Measurements from ENCODE around the gene TBC1D22A. TPM values are rescaled to one million over a fixed set of nuclear protein-coding genes. Genes with fewer than 3 reads are reported as not detected.

The TBC1D22A gene
- total and polyA plus RNA-seq, 2 experiments from 2014 or later: 9.6 to 13.3 TPM

GRCh38 chr22:47142427-47143046, 380.1 kb downstream of the TBC1D22A start:
- Mint-ChIP-seq H3K4me3 (no peak overlapping the region), H3K9me3 (no peaks in the 10 kb centered on the region), H3K27ac (no peak overlapping the region), H3K27me3 (ENCODE audit: insufficient read depth, low read depth, poor library complexity) (peaks cover 7% of the 10 kb centered on the region), H3K36me3 (ENCODE audit: low read depth) (no peaks in the 10 kb centered on the region), H3K4me1 (no peaks in the 10 kb centered on the region)
- H3K4me1 ChIP-seq (ENCODE audit: insufficient read depth): no peaks in the 10 kb centered on the region
- no peaks in the 10 kb centered on the region for H3F3A ChIP-seq (replicated peaks; ENCODE audit: low read depth)
- no peak overlapping the region for H2AFZ ChIP-seq
- no peaks in the 10 kb centered on the region for H3K9me2 ChIP-seq (ENCODE audit: insufficient read depth)
- ATAC-seq (no peak), DNase-seq (ENCODE audit: low spot score) (no peak)
- no peak overlapping the region for H3K4me2 ChIP-seq
- no peaks in the 10 kb centered on the region for H3K36me3 ChIP-seq (ENCODE audit: insufficient read depth)
- no peaks in the 10 kb centered on the region for H3K27me3 ChIP-seq (ENCODE audit: insufficient read depth)
- no peak overlapping the region for H3K27ac ChIP-seq (ENCODE audit: low read depth)
- H3K4me3 ChIP-seq: no peak overlapping the region
- H3K79me2 ChIP-seq (replicated peaks; ENCODE audit: insufficient read depth): no peaks in the 10 kb centered on the region
- no peak for TF ChIP-seq EZH2 (IDR thresholded peaks at IDR 0.05; ENCODE audit: low read depth, unreplicated experiment)
- TF ChIP-seq ZNF462 (CRISPR knock-in tag; IDR thresholded peaks at IDR 0.05): no peak
- TF ChIP-seq NANOG (IDR thresholded peaks at IDR 0.05; ENCODE audit: borderline replicate concordance): no peak
- TF ChIP-seq STAT1 (IDR thresholded peaks at IDR 0.05; ENCODE audit: unreplicated experiment): no peak
- TF ChIP-seq REST (IDR thresholded peaks at IDR 0.05; ENCODE audit: unreplicated experiment): no peak
- TF ChIP-seq JUNB (IDR thresholded peaks at IDR 0.05; ENCODE audit: unreplicated experiment): no peak
- TF ChIP-seq EZH2phosphoT487 (IDR thresholded peaks at IDR 0.05; ENCODE audit: unreplicated experiment): no peak
- no peak for TF ChIP-seq POLR2AphosphoS5 (IDR thresholded peaks at IDR 0.05; ENCODE audit: low read depth)
- TF ChIP-seq ZNF331 (CRISPR knock-in tag; IDR thresholded peaks at IDR 0.05; ENCODE audit: low read depth): no peak
- TF ChIP-seq ZNF114 (CRISPR knock-in tag; IDR thresholded peaks at IDR 0.05): no peak
- no peak for TF ChIP-seq ETS1 (IDR thresholded peaks at IDR 0.05)
- TF ChIP-seq CTCF (conservative IDR thresholded peaks at IDR 0.05; ENCODE audit: low read depth in 2 of 2): no peak
- TF ChIP-seq CREB1 (CRISPR knock-in tag; IDR thresholded peaks at IDR 0.05; ENCODE audit: low read depth): no peak
- H4K20me1 ChIP-seq (replicated peaks; ENCODE audit: insufficient read depth): no peaks in the 10 kb centered on the region
